Kidney capillary endothelial cell (primary cell): ENCODE measurements around the gene CEP89.
"Not testable (repeated sequence)": the region's sequence is repeated elsewhere in the genome, so short reads cannot be mapped to it uniquely, and the experiment has no call there.

ENCODE experiments used
- DNase-seq: peaks from one replicate; pipeline ENCODE4 v3.0.0-alpha.2; 2018; ENCODE audit warnings: low spot score

The CEP89 gene

DNA sequence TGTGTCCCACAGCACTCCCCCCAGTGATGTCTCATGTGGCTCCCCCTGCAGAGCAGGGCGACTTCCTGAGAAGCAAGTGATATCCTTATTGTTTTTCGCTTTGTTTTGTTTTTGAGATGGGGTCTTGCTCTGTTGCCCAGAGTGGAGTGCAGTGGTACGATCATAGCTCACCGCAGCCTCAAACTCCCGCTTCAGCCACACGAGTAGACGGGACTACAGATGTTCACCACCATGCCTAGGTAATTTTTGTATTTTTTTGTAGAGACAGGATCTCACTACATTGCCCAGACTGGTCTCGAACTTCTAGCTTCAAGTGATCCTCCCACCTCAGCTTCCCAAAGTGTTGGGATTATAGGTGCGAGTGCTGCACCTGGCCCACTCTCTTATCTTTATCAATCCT, 5.0 kb downstream of the CEP89 start:
- no peak for DNase-seq

DNA sequence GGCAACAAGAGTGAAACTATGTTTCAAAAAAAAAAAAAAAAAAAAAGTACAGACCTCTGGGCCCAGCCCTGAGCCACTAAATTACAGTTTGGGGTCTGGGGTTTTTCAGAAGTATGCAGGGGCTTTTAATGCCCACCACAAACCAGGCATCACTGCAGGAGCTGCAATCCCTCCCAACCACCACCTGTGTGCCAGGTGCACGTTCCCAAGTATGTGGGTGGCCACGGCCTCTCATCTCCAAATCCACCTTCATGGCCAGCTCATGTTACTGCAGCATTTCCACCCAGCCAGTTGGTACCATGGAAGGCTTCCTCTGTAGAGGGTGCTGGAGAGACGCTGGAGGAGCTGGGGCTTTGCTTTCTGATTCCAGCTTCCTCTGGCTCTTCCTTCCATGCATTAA, 26.5 kb downstream of the CEP89 start:
- DNase-seq: no peak

DNA sequence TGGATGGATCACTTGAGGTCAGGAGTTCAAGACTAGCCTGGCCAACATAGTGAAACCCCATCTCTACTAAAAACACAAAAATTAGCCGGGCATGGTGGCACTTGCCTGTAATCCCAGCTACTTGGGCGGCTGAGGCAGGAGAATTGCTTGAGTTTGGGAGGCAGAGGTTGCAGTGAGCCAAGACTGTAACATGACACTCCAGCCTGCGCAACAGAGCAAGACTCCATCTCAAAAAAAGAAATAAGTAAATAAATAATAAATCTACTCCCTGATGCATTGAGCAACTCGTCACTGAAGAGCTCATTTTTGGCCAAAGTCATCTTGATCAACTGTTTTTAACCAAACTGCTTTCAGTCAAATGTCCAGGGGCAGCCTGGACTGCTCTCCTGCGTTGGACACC, 30.5 kb downstream of the CEP89 start:
- DNase-seq: not testable (repeated sequence)

DNA sequence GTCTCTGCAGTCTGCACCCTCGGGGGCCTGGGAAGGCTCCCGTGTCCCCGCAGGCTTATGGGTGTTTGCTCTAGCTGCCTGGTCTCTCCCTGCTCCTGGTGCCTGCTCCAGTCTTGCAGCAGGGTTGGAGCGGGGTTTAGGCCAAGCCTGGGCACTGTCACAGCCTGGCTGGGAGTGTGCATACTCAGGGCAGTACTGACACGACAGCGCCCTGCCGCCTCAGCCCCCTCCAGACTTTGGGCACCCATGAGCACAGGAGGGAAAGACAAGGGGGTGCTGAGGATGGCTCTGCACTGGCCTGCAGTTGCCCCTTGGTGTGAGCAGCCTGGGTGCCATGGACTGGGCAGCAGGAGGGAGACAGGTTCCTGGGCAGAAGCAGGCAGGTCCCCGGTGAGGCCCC, 35.7 kb downstream of the CEP89 start:
- no peak for DNase-seq

DNA sequence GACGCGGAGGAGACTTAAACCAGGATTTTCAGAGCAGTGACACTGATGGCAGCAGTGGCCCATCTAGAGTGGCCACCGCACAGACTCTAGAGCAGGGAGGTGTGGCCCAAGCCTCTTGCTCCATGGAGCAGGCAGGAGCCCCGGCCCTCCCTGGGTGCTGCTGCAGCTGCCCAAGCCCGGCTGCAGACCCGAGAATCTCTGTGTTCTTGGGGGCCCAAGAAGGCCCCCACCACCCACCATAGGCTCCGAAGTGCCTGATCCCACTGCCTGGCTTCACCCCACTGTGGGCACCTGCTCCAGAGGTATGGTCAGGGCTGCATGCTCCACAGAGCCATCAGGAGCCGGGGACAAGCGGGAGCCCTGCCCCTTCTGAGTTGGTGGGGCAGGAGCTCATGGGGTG, 36.1 kb downstream of the CEP89 start:
- no peak for DNase-seq

DNA sequence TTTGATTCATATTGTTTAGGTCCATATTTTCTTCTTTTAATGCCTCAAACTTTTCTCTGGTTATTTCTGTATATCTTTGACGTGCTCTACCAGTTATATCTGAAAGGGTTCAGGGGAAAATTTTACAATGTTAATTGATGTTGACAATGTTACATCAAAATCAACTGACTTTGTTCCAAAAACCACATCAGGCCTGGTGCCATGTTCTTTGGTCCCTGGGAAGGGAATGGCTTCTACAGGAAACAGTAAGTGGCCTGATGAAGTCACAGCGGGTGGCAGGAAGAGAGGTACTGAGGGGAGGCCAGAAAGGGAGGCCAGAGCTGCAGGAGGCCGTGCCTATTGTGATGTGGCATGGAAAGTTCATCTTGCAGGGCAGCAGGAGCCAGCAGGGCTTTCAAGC, 38.2 kb downstream of the CEP89 start:
- DNase-seq: no peak

DNA sequence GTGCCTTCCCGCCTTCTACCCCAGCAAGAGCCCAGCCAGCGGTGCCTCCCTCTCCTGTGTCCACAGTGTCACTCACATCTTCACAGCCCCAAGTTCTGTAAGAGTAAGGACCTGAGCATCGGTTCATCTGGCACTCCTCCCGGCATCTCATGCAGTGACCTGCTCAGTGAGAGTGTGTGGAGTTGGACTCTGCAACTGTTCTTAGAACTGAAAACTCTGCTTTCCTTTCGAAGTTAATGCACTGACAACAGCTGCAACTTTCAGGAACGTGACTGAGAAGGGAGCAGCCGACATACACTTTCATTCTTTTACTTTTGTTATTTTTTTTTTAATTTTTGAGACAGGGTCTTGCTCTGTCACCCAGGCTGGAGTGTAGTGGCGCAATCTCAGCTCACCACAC, 41.2 kb downstream of the CEP89 start:
- no peak for DNase-seq

DNA sequence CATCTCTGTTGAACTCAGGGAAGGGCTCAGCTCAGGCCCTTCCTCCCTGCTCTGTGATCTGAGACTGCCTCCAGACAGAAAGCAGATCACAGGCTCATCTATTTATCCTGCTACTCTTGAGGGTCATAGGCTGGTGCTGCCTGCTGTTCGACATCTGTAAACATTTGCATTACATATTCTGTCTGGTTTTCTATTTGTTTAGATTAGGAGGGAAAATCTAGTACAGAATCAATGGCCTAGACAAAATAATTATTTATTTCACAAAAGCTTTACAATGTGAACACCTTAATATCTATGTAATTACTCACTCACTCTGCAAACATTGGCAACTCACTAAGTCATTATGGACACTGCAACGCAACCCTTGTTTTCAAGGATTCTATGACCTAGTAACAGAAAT, 43.0 kb downstream of the CEP89 start:
- no peak for DNase-seq

DNA sequence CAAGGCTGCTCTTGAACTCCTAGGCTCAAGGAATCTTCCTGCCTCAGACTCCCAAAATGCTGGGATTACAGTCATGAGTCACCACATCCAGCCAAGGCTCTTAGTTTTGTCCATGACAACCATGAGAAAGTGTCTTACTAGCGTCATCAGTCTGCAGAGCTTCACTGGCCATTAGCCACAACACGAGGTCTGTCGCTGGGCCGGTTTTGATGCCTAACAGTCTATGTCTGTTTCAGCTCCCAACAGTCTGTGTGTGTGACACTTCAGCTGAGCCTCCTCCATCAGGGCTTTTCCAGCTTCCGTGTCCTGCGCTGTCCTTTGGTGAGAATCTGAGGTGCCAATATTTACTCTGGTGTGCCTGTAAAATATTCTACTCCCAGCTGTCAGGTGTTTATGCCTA, 47.6 kb downstream of the CEP89 start:
- no peak for DNase-seq

DNA sequence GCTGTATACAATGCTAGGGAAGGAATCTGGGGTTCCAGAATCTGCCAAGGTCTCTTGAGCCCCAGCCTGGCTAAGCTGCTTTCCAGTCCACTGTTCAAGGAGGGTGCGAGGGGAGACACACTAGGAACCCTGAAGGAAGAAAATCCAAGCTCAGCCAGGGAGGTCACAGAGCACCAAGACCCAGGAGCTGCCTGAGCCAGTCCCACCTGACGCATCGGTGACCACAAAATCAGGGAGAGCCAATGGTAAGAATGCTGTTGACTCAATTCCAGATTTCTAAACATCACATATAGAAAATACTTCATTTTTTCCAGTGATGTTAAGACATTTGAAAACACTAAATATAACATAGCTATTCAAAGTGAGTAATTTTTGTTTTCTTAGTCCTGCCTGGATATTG, 50.1 kb downstream of the CEP89 start:
- DNase-seq: no peak

DNA sequence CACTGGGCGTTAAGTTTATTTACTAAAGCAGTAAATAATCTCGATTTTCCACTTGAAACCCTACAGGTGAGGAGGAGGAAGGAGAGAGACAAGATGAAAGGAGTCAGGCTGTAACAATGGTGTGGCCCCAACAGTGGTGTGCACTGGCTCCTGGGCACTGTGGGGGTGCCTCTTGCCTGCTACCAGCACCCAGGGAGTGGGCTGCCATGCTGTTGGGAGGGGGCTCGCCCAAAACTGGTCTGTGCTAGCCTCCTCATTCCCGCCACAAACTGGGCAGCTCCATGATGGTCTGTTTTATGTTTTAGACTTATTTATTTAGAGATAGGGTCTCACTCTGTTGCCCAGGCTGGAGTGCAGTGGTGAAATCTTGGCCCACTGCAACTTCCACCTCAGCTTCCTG, 52.4 kb downstream of the CEP89 start:
- no peak for DNase-seq

DNA sequence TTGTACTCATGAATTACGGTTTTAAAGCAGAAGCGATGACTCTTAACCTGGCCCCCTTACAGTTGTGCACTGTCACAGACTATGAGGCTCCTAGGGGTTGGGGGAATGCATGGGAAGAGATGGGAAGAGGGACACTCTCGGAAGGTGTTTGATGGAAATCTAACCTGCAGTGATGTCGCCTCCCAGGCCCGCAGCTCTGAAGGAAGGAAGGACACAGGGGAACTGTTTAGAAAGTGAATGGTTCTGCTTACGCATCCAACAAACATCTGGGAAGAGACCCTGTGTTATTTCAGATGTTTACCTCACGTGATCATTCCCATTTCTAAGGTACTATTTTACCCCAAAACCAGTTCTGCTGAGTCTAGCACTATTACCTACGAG, 54.2 kb downstream of the CEP89 start:
- DNase-seq: no peak

DNA sequence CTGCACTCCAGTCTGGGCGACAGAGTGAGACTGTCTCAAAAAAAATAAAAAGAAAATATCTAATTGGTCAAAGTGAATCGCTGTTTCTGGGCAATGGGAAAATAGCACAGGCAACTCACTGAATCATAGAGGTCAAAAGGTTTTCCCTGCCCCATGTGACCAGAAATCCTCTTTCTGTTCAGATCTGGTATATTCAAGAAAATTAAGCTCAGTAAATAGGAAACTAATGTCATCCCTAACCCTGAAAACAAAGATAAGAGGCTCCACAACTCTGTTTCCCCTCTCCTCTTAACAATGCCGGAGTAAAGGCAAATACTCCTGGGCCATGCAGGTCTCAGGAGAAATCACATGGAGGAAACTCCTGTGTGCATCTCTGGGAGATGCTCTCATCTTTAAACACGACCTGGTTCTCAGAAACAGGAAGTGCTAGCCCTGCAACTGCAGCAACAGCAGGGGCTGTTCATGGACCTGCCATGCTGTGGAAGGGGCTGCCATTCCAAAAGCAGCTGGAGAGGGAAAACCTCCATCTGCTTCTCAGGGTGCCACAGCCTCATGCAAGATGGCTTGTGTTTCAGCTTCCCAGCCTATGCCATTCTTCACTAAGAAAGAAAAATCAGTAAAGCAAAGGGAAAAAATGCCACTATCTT, 54.7 kb downstream of the CEP89 start:
- peak; percentile 16 for DNase-seq

DNA sequence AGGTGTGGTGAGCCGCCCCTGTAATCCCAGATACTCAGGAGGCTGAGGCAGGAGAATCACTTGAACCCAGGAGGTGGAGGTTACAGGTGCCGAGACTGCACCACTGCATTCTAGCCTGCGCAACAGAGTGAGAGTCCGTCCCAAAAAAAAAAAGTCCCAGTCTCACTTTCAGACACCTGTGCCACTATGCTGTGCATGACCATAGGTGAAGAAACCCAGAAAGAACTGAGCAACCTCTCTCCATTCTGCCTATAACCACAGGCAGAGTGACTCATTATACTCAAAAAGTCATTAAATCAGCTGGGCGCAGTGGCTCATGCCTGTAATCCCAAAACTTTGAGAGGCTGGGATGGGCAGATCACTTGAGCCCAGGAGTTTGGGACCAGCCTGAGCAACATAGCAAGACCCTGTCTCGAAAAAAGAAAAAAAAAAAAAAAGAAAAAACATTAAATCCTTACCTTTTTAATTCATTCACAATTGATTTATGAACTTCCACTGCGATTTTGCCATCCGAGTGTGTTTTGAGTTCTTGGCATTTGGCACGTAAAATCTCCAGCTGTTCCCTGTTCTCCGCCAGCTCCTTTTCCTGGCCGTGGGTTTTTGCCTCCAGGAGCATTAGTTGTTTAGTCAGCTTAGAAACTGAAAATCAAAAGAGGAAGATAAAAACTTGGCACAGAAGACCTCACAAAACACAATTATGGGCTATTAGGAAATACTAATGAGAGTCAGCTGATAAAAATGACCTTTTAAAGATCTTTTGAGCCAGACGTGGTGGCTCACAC, 56.7 kb downstream of the CEP89 start:
- no peak for DNase-seq

DNA sequence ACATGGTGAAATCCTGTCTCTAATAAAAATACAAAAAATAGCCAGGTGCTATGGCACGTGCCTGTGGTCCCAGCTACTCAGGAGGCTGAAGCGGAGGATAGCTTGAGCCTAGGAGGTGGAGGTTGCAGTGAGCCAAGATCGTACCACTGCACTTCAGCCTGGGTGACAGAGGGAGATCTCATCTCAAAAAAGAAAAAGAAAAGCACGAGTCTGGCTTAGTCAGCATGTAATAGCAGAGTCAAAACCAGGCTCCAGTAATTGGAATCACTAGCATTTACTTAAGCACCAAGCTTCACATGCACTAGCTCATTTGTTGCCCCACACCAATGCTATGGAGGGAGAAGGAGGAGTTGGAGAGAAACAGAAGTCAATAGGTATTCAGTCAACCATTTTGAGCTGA, 60.3 kb downstream of the CEP89 start:
- no peak for DNase-seq

DNA sequence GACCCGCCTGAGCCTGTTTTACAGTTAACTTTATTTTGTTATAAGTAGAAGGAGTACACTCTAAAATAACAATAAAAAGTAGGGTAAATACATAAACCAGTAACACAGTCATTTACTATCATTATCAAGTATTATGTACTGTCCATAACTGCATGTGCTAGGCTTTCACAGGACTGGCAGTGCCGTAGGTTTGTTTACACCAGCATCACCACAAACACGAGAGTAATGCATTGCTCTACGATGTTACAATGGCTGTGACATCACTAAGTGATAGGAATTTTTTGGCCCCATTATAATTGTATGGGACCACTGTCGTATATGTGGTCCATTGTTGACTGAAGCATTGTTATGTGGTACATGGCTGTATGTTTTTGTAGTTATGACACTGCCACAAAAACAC, 60.9 kb downstream of the CEP89 start:
- no peak for DNase-seq

DNA sequence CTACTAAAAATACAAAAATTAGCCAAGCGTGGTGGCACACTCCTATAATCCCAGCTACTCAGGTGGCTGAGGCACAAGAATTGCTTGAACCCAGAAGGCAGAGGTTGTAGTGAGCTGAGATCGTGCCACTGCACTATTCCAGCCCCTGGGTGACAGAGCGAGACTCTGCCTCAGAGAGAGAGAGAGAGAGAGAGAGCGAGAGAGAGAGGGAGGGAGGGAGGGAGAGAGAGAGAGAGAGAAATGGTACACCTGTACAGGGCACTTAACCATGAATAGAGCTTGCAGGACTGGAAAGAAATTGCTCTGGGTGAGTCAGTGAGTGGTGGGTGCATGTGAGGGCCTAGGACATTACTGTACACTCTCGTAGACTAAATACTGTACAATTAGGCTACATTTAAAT, 61.7 kb downstream of the CEP89 start:
- DNase-seq: no peak

DNA sequence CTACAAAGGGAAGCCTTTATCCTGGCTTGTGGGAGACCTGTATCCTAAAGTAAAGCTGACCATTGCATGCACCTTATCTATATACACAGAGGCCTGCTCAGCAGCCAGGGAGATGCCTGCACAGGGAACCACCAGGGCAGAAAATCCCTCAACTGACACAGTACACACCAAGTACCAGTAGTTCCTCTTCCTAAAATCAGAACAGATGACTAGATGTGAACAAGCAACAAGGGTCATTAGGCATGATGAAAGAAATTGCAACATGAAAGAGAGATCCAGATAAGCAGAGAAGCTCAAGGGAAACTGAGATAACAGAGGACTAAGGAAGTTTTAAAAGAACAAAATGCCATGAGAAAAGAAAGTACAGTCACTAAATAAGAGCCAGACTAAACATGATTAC, 62.5 kb downstream of the CEP89 start:
- no peak for DNase-seq

DNA sequence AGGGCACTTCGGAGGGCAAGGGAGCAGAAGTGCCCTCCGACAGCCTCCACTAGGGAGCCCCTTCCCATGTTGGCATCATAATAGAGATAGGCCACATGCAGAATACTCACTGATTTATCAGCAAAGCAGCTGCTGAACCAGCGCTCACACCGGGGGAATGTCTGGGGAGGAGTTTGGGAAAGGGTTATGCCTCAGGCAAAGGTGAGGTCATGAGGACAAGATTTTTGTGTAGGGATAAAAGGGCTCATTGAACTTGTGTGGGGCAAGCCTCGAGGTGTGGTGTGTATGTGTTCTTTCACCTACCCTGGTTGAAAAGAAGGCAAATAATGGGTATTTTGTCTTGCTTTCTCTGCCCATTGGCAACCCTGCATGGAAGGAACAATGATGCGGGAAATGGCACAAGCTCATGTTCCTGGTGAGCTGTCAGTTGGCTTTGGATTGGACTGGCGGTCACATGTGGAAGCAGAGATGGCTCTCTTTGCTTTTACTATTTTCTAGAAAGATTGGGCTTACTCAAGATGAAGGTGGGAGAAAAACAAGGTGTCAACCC, 63.0 kb downstream of the CEP89 start:
- no peak for DNase-seq

DNA sequence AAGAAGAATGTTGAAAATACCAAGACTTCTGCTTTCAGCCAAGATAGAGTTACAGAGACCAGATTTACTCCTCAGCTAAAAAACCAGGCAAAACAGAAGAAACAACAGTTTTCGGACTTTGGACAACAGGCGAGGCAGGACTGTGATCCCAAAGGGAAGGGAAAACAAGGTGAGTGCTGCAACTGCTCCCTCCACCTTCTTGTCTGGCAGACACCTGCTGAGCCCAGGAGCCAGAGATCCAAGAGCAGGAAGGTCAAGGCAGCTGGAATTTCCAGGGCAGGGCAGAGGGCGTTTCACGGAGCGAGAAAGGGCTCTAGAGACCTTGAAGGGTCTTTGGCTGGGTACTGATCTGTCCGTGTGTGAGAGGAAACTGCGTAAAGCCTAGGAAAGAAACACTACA, 69.3 kb downstream of the CEP89 start:
- no peak for DNase-seq

DNA sequence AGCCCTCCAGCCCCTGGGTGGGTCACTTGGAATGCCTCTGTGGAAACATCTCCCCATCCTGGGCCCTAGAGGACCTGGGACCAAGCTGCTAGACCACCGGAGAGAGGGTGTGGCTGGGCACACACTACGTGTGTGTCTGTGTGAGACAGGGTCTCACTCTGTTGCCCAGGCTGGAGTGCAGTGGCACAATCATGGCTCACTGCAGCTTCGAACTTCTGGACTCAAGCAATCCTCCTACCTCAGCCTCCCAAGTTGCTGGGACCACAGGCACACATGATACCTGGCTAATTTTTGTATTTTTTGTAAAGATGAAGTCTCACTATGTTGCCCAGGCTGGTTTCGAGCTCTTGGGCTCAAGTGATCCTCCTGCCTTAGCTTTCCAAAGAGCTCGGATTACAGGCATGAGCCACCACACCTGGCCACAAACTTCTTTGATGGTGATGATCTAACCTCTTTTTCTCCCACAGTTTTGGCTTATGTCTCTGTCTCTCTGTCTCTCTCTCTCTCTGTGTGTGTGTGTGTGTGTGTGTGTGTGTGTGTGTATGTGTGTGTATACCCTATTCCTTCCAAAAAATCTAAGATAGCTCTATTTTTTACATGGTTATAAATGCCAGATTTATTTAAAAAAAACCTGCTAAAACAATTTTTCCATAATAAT, 70.1 kb downstream of the CEP89 start:
- no peak for DNase-seq

DNA sequence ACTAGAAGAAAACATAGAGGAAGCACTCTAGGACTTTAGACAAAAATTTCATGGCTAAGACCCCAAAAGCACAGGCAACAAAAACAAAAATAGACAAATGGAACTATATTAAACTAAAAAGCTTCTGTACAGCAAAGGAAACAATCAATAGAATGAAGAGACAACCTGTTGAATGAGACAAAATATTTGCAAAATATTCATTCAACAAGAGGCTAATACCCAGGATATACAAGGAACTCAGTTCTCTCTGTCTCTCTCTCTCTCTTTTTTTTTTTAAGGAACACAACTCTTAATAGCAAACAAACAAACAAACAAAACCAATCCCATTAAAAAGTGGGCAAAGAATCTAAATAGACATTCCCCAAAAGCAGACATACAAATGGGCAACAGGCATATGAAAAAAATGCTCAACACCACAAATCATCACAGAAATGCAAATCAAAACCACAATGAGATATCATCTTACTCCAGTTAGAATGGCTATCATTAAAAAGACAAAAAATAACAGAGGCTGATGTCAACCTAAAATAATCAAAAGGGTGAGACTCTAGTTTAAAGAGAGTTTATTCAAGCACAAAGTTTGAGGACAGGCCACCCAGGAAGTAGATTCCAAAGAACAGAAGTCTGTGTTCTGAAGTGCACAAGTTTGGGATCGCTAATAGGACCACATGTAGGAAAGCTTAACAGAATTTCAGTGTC, 75.1 kb downstream of the CEP89 start:
- DNase-seq: no peak

DNA sequence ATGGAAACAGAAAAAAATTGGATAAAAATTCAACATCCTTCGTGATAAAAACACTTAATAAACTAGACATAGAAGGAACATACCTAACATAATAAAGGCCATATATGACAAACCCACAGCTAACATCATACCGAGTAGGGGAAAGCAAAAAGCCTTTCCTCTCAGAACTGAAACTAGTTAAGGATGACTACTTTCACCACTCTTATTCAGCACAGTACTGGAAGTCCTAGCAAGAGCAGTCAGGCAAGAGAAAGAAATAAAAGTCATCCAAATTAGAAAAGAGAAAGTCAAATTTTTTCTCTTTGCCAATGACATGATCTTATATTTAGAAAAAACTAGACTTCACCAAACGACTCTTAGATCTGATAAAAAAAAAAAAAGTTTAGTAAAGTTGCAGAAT, 76.4 kb downstream of the CEP89 start:
- no peak for DNase-seq
